Breast epithelium (tissue), 3 donors: ENCODE measurements around the gene RTF2.

ENCODE experiments used
- POLR2AphosphoS5 ChIP-seq, 3 donors: sonication (generic); formaldehyde crosslinking; IDR thresholded peaks; one replicate each; pipeline ENCODE4 v1.6.1; 2017; ENCODE audit warnings: antibody characterized with exemption in 3 of 3
- TF ChIP-seq, protein P1 (sequence below), 3 donors: fragments of 450-650 bp; IDR thresholded peaks; one replicate each; pipeline ENCODE4 v1.5.1; 2016 to 2017; ENCODE audit warnings: antibody characterized with exemption in 3 of 3, mild to moderate bottlenecking in 3 of 3, moderate library complexity in 3 of 3

DNA sequence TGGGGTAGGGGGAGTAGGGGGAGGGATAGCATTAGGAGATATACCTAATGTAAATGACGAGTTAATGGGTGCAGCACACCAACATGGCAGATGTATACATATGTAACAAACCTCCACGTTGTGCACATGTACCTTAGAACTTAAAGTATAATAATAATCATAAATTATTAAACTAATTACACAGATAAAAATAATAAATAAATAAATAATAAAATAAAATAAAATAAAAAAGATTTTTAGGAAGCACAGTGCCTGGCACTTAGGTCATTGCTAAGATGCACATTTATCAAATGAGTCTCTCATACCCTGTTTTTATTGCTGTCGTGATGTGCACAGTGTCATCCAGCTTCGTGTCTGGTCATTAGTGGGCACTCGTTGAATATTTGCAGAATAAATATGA is 19.0 kb upstream of the RTF2 start:
- TF ChIP-seq POLR2AphosphoS5 (IDR thresholded peaks at IDR 0.05) = no peak
- TF ChIP-seq, protein P1, sequence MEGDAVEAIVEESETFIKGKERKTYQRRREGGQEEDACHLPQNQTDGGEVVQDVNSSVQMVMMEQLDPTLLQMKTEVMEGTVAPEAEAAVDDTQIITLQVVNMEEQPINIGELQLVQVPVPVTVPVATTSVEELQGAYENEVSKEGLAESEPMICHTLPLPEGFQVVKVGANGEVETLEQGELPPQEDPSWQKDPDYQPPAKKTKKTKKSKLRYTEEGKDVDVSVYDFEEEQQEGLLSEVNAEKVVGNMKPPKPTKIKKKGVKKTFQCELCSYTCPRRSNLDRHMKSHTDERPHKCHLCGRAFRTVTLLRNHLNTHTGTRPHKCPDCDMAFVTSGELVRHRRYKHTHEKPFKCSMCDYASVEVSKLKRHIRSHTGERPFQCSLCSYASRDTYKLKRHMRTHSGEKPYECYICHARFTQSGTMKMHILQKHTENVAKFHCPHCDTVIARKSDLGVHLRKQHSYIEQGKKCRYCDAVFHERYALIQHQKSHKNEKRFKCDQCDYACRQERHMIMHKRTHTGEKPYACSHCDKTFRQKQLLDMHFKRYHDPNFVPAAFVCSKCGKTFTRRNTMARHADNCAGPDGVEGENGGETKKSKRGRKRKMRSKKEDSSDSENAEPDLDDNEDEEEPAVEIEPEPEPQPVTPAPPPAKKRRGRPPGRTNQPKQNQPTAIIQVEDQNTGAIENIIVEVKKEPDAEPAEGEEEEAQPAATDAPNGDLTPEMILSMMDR (IDR thresholded peaks at IDR 0.05) = no peak
